Peyer's patch (tissue), 4 donors: Measurements from ENCODE around the gene CRX.

Experiments
- CTCF ChIP-seq, 6 experiments: fragments of 450-650 bp in 4 of 6; fragments of 200-600 bp in 2 of 6; sonication (generic) in 1 of 6; IDR thresholded peaks; one replicate each; pipeline ENCODE4 v1.5.1; 2017 to 2019; ENCODE audit warnings: antibody characterized with exemption in 6 of 6, mild to moderate bottlenecking in 3 of 6, moderate library complexity in 1 of 6
- POLR2A ChIP-seq, 2 donors: fragments of 450-650 bp; IDR thresholded peaks; one replicate each; pipeline ENCODE4 v1.5.1; 2017; ENCODE audit warnings: antibody characterized with exemption in 2 of 2, mild to moderate bottlenecking in 2 of 2, moderate library complexity in 2 of 2

DNA sequence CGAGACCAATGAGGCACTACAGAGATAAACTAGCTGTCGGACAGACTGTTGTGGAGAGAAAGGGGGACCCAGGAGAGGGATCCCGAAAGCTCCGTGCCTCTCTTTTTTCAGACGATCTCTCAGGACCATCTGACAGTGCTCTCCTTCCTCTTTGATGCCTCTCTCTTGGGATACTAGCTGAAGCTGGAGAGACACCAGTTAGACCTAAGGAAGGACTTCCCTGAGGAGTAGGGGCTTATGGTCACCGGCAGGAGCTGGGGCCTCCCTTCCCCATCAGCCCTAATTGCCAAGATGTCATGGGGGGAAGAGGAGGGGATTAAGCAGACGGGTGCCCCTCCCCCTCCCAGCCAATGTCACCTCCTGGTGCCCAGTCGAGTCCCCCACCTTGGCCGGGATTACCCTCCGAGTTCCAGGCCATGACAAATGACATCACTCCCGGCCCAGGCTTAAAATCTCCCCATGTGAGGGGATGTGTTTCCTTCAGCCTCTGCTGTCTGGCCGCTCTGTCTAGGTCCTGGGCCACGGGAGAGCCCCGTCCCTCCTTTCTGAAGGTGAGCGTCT is at the start of gene CRX:
- TF ChIP-seq POLR2A (IDR thresholded peaks at IDR 0.05) (no peak), CTCF (IDR thresholded peaks at IDR 0.05) (no peak)
